Upper lobe of left lung (tissue), 4 donors: ENCODE data around the gene RCBTB2.

ENCODE experiments used
- POLR2A ChIP-seq, 4 donors: fragments of 450-650 bp; IDR thresholded peaks; one replicate each; pipeline ENCODE4 v1.5.1; 2016 to 2017; ENCODE audit warnings: antibody characterized with exemption in 4 of 4, mild to moderate bottlenecking in 2 of 4
- POLR2AphosphoS5 ChIP-seq, 2 donors: sonication (generic); formaldehyde crosslinking; IDR thresholded peaks; one replicate each; pipeline ENCODE4 v1.5.1; 2017; ENCODE audit warnings: antibody characterized with exemption in 2 of 2
- TF ChIP-seq, protein P1 (sequence below), 6 experiments: fragments of 450-650 bp in 4 of 6; fragments of 200-600 bp in 2 of 6; sonication (generic) in 2 of 6; IDR thresholded peaks; one replicate each; pipeline ENCODE4 v1.5.1; 2016 to 2019; ENCODE audit warnings: antibody characterized with exemption in 6 of 6

GRCh38 chr13:48528720-48529119 lies 4.2 kb downstream of the RCBTB2 start:
- TF ChIP-seq, protein P1, sequence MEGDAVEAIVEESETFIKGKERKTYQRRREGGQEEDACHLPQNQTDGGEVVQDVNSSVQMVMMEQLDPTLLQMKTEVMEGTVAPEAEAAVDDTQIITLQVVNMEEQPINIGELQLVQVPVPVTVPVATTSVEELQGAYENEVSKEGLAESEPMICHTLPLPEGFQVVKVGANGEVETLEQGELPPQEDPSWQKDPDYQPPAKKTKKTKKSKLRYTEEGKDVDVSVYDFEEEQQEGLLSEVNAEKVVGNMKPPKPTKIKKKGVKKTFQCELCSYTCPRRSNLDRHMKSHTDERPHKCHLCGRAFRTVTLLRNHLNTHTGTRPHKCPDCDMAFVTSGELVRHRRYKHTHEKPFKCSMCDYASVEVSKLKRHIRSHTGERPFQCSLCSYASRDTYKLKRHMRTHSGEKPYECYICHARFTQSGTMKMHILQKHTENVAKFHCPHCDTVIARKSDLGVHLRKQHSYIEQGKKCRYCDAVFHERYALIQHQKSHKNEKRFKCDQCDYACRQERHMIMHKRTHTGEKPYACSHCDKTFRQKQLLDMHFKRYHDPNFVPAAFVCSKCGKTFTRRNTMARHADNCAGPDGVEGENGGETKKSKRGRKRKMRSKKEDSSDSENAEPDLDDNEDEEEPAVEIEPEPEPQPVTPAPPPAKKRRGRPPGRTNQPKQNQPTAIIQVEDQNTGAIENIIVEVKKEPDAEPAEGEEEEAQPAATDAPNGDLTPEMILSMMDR (IDR thresholded peaks at IDR 0.05), result no peak
- TF ChIP-seq POLR2A (IDR thresholded peaks at IDR 0.05) (no peak), POLR2AphosphoS5 (IDR thresholded peaks at IDR 0.05) (no peak)
